K562 (cell line): ENCODE measurements around the gene CCNY. TPM values are rescaled to one million over a fixed set of nuclear protein-coding genes. Genes with fewer than 3 reads are reported as not detected.
A peak's percentile ranks its signal among the peaks of the same experiment; 100 is the strongest.

Experiments
- ARHGAP35 ChIP-seq: fragments of 450-650 bp; IDR thresholded peaks from 2 replicates; pipeline ENCODE4 v1.6.1; 2018; ENCODE audit not compliant: partially characterized antibody
- ERF ChIP-seq: fragments of 450-650 bp; formaldehyde crosslinking; IDR thresholded peaks from 2 replicates; pipeline ENCODE4 v1.4.0; 2020; ENCODE audit warnings: mild to moderate bottlenecking, mixed read lengths
- HBP1 ChIP-seq: fragments of 450-650 bp; formaldehyde crosslinking; IDR thresholded peaks from 2 replicates; pipeline ENCODE4 v1.4.0; 2022; ENCODE audit warnings: missing genetic modification characterization
- HDAC1 ChIP-seq, 2 experiments: fragments of 450-650 bp; IDR thresholded peaks; 2 replicates each; pipeline ENCODE4 v1.6.1; 2016 to 2017; ENCODE audit warnings: inconsistent platforms in 1 of 2, mild to moderate bottlenecking in 1 of 2, moderate library complexity in 1 of 2
- OTX1 ChIP-seq: fragments of 450-650 bp; formaldehyde crosslinking; IDR thresholded peaks from 2 replicates; pipeline ENCODE4 v1.4.0; 2022; ENCODE audit warnings: mild to moderate bottlenecking
- RREB1 ChIP-seq: fragments of 250-450 bp; sonication (Bioruptor Pico); IDR thresholded peaks from 2 replicates; pipeline ENCODE4 v1.4.0; 2020
- SMARCA4 ChIP-seq: fragments of 450-650 bp; IDR thresholded peaks from 2 replicates; pipeline ENCODE4 v1.6.1; 2016
- SMARCA5 ChIP-seq: fragments of 450-650 bp; IDR thresholded peaks from 2 replicates; pipeline ENCODE4 v1.6.1; 2016
- SMARCE1 ChIP-seq: fragments of 450-650 bp; IDR thresholded peaks from 2 replicates; pipeline ENCODE4 v1.7.1; 2016; ENCODE audit warnings: mild to moderate bottlenecking
- TOE1 ChIP-seq, 2 experiments: fragments of 450-650 bp in 1 of 2; sonication (generic) in 1 of 2; formaldehyde crosslinking in 1 of 2; IDR thresholded peaks; 2 replicates each; pipeline versions ENCODE4 v1.7.1 to v1.8.0; 2016 to 2022; ENCODE audit warnings: borderline replicate concordance in 2 of 2, mild to moderate bottlenecking in 2 of 2, antibody characterized with exemption in 1 of 2, inconsistent platforms in 1 of 2, low read depth in 1 of 2, missing genetic modification reagents in 1 of 2, moderate library complexity in 1 of 2
- VEZF1 ChIP-seq: fragments of 200-800 bp; sonication (Bioruptor generic); IDR thresholded peaks from 2 replicates; pipeline ENCODE4 v1.6.1; 2017; ENCODE audit warnings: missing genetic modification characterization, missing compliant biosample characterization
- ZFP36 ChIP-seq: fragments of 150-350 bp; IDR thresholded peaks from 2 replicates; pipeline ENCODE4 v1.6.1; 2018; ENCODE audit warnings: low read length, low read depth; ENCODE audit not compliant: partially characterized antibody
- polyA plus RNA-seq, 8 experiments: library from polyadenylated mRNA; depleted of rRNA in 4 of 8; stranded (reverse) in 5 of 8; unstranded in 3 of 8; fragments of >200 nt; fragmentation: Nextera tagmentation in 2 of 8; fragmentation: Illumina TruSeq in 1 of 8; extraction: Ambion mirVana in 2 of 8; extraction: Trizol in 1 of 8; gene quantifications; 2 replicates each; pipeline versions ENCODE4 v1.2.1 to v1.2.3, GENCODE V29; 2011 to 2014; ENCODE audit warnings: inconsistent platforms in 1 of 8, missing spikeins in 1 of 8
- total RNA-seq, 7 experiments: library from RNA; depleted of rRNA in 6 of 7; stranded (reverse); fragments of >200 nt in 6 of 7; fragmentation: Illumina TruSeq in 2 of 7; extraction: Trizol in 2 of 7; gene quantifications; 2 replicates each; pipeline versions ENCODE4 v1.2.1 to v1.2.3, GENCODE V29; 2011 to 2021; ENCODE audit warnings: low replicate concordance in 1 of 7
- TF ChIP-seq, protein P1 (sequence below): sonication (generic); formaldehyde crosslinking; IDR thresholded peaks from 2 replicates; pipeline ENCODE4 v1.8.1; 2022; ENCODE audit warnings: missing genetic modification reagents
- TF ChIP-seq, protein P2 (sequence below): fragments of 450-650 bp; formaldehyde crosslinking; conservative IDR thresholded peaks from 2 replicates; pipeline ENCODE4 v1.4.0; 2022; ENCODE audit warnings: mild to moderate bottlenecking, missing genetic modification characterization
- TF ChIP-seq, protein P3 (sequence below), 2 experiments: fragments of 450-650 bp; IDR thresholded peaks; 2 replicates each; pipeline ENCODE4 v1.6.1; 2016

Gene CCNY
- total and polyA plus RNA-seq, 9 of the 15 experiments (the other 6 are each of a cell fraction or from before 2014, with no cell fraction given): 8.4 to 109 (median 38.6) TPM

GRCh38 chr10:35465673-35466072 is 129.4 kb downstream of the CCNY start (continued):
- TF ChIP-seq RREB1: no peak
- TF ChIP-seq, protein P1, sequence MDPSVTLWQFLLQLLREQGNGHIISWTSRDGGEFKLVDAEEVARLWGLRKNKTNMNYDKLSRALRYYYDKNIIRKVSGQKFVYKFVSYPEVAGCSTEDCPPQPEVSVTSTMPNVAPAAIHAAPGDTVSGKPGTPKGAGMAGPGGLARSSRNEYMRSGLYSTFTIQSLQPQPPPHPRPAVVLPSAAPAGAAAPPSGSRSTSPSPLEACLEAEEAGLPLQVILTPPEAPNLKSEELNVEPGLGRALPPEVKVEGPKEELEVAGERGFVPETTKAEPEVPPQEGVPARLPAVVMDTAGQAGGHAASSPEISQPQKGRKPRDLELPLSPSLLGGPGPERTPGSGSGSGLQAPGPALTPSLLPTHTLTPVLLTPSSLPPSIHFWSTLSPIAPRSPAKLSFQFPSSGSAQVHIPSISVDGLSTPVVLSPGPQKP (CRISPR knock-in tag): no peak
- TF ChIP-seq TOE1 (IDR thresholded peaks at IDR 0.05; ENCODE audit: borderline replicate concordance): 0 out of 2 replicates have a peak, but pooled peaks have one; percentile 51
- no peak for TF ChIP-seq TOE1 (CRISPR knock-in tag; IDR thresholded peaks at IDR 0.05; ENCODE audit: borderline replicate concordance, low read depth)
- TF ChIP-seq, protein P2, sequence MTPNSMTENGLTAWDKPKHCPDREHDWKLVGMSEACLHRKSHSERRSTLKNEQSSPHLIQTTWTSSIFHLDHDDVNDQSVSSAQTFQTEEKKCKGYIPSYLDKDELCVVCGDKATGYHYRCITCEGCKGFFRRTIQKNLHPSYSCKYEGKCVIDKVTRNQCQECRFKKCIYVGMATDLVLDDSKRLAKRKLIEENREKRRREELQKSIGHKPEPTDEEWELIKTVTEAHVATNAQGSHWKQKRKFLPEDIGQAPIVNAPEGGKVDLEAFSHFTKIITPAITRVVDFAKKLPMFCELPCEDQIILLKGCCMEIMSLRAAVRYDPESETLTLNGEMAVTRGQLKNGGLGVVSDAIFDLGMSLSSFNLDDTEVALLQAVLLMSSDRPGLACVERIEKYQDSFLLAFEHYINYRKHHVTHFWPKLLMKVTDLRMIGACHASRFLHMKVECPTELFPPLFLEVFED (CRISPR knock-in tag): 0 out of 2 replicates have a peak, but pooled peaks have one; percentile 48
- TF ChIP-seq HBP1: peak; percentile 33; the same call in 1 of the 2 replicates
- no peak for TF ChIP-seq ERF (CRISPR knock-in tag)
- peak in 1 of 2 experiments; percentile 49; a peak in 1 of 4 replicates for TF ChIP-seq HDAC1 (IDR thresholded peaks at IDR 0.05)
- 0 out of 2 replicates have a peak, but pooled peaks have one; percentile 51 for TF ChIP-seq SMARCA5
- TF ChIP-seq ZFP36: peak; percentile 45
- TF ChIP-seq VEZF1 (CRISPR knock-in tag): no peak
- TF ChIP-seq, protein P3, sequence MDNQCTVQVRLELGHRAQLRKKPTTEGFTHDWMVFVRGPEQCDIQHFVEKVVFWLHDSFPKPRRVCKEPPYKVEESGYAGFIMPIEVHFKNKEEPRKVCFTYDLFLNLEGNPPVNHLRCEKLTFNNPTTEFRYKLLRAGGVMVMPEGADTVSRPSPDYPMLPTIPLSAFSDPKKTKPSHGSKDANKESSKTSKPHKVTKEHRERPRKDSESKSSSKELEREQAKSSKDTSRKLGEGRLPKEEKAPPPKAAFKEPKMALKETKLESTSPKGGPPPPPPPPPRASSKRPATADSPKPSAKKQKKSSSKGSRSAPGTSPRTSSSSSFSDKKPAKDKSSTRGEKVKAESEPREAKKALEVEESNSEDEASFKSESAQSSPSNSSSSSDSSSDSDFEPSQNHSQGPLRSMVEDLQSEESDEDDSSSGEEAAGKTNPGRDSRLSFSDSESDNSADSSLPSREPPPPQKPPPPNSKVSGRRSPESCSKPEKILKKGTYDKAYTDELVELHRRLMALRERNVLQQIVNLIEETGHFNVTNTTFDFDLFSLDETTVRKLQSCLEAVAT (IDR thresholded peaks at IDR 0.05): peak; percentile 39 to 62; a peak in 1 of 4 replicates
- peak; percentile 90 for TF ChIP-seq OTX1
- TF ChIP-seq ARHGAP35: peak; percentile 60
- 0 out of 2 replicates have a peak, but pooled peaks have one; percentile 39 for TF ChIP-seq SMARCE1
- TF ChIP-seq SMARCA4: peak; percentile 49; the same call in 1 of the 2 replicates
